Immature natural killer cell (primary cell): ENCODE results near the gene RIC8B. TPM values are rescaled to one million over a fixed set of nuclear protein-coding genes. Genes with fewer than 3 reads are reported as not detected.

Source experiments
- DNase-seq, 3 donors: peaks; one replicate each; pipeline ENCODE4 v3.0.0; 2022; ENCODE audit warnings: mixed read lengths in 1 of 3
- H3K27ac Mint-ChIP-seq, 6 donors: one replicate each; pipeline ENCODE4 v1.8.0; 2020; ENCODE audit warnings: mixed read lengths in 6 of 6, mild to moderate bottlenecking in 5 of 6, inconsistent platforms in 4 of 6, moderate library complexity in 3 of 6
- H3K27me3 Mint-ChIP-seq, 3 donors: one replicate each; pipeline ENCODE4 v1.8.0; 2020 to 2021; ENCODE audit warnings: low read depth in 3 of 3, mild to moderate bottlenecking in 3 of 3, mixed read lengths in 3 of 3, moderate library complexity in 3 of 3, inconsistent platforms in 1 of 3
- H3K36me3 Mint-ChIP-seq, 3 donors: one replicate each; pipeline ENCODE4 v1.8.0; 2020; ENCODE audit warnings: mixed read lengths in 3 of 3, inconsistent platforms in 2 of 3, mild to moderate bottlenecking in 2 of 3
- H3K4me1 Mint-ChIP-seq, 2 donors: one replicate each; pipeline ENCODE4 v1.8.0; 2020; ENCODE audit warnings: inconsistent platforms in 2 of 2, mild to moderate bottlenecking in 2 of 2, mixed read lengths in 2 of 2, moderate library complexity in 1 of 2
- H3K4me3 Mint-ChIP-seq, 5 donors: one replicate each; pipeline ENCODE4 v1.8.0; 2020; ENCODE audit warnings: mild to moderate bottlenecking in 5 of 5, mixed read lengths in 5 of 5, inconsistent platforms in 3 of 5, moderate library complexity in 3 of 5
- H3K9me3 Mint-ChIP-seq, 6 donors: one replicate each; pipeline ENCODE4 v1.8.0; 2020; ENCODE audit warnings: mild to moderate bottlenecking in 6 of 6, mixed read lengths in 6 of 6, inconsistent platforms in 4 of 6, moderate library complexity in 3 of 6
- polyA plus RNA-seq, 3 donors: library from polyadenylated mRNA; unstranded; fragments of 300-500 nt; fragmentation: Illumina TruSeq; gene quantifications; one replicate each; pipeline ENCODE4 v1.2.3, GENCODE V29; 2021

The RIC8B gene
- polyA plus RNA-seq, 3 donors from 2014 or later: 1.8 to 5.0 (median 4.4) TPM

- H3K36me3 Mint-ChIP-seq: peaks cover 22 to 41% (median 28%) of the 10 kb centered on the region in 3 donors
- H3K27me3 Mint-ChIP-seq: no peaks in the 10 kb centered on the region
- no peak overlapping the region for H3K4me3 Mint-ChIP-seq
- H3K27ac Mint-ChIP-seq: no peak overlapping the region
- DNase-seq: no peak
- no peaks in the 10 kb centered on the region for H3K4me1 Mint-ChIP-seq
- no peaks in the 10 kb centered on the region for H3K9me3 Mint-ChIP-seq
Observed at GRCh38 chr12:106878804-106879203, 104.3 kb downstream of the RIC8B start.

- Mint-ChIP-seq H3K9me3 (no peaks in the 10 kb centered on the region), H3K36me3 (peaks cover 22 to 43% (median 26%) of the 10 kb centered on the region in 3 donors), H3K4me3 (no peak overlapping the region), H3K27me3 (no peaks in the 10 kb centered on the region), H3K4me1 (no peaks in the 10 kb centered on the region), H3K27ac (no peak overlapping the region)
- DNase-seq: no peak
Observed at GRCh38 chr12:106879612-106880011, 105.1 kb downstream of the RIC8B start.

- H3K4me3 Mint-ChIP-seq: no peak overlapping the region
- no peak overlapping the region for H3K27ac Mint-ChIP-seq
- DNase-seq: no peak
- no peaks in the 10 kb centered on the region for H3K4me1 Mint-ChIP-seq
- H3K36me3 Mint-ChIP-seq: peaks cover 22 to 59% (median 36%) of the 10 kb centered on the region in 3 donors
- no peaks in the 10 kb centered on the region for H3K9me3 Mint-ChIP-seq
- H3K27me3 Mint-ChIP-seq: no peaks in the 10 kb centered on the region
Observed at GRCh38 chr12:106883426-106883825, 108.9 kb downstream of the RIC8B start.

- no peak overlapping the region for H3K4me3 Mint-ChIP-seq
- H3K4me1 Mint-ChIP-seq: no peaks in the 10 kb centered on the region
- H3K36me3 Mint-ChIP-seq: peaks cover 16 to 53% (median 36%) of the 10 kb centered on the region in 3 donors
- no peaks in the 10 kb centered on the region for H3K9me3 Mint-ChIP-seq
- peak overlapping the region in 1 of 6 donors; percentile 13 for H3K27ac Mint-ChIP-seq
- H3K27me3 Mint-ChIP-seq: no peaks in the 10 kb centered on the region
- DNase-seq: no peak
Observed at GRCh38 chr12:106885026-106885425, 110.5 kb downstream of the RIC8B start.

- Mint-ChIP-seq H3K4me3 (no peak overlapping the region), H3K36me3 (peaks cover 16 to 52% (median 35%) of the 10 kb centered on the region in 3 donors), H3K4me1 (no peaks in the 10 kb centered on the region), H3K9me3 (no peaks in the 10 kb centered on the region), H3K27me3 (no peaks in the 10 kb centered on the region), H3K27ac (no peak overlapping the region)
- DNase-seq: no peak
Observed at GRCh38 chr12:106885541-106886249, 111.2 kb downstream of the RIC8B start.

GRCh38 chr12:106886932-106887331 is 112.5 kb downstream of the RIC8B start:
- H3K4me3 Mint-ChIP-seq: no peak overlapping the region
- DNase-seq: no peak
- no peaks in the 10 kb centered on the region for H3K9me3 Mint-ChIP-seq
- H3K27me3 Mint-ChIP-seq: no peaks in the 10 kb centered on the region
- no peaks in the 10 kb centered on the region for H3K4me1 Mint-ChIP-seq
- peaks cover 7 to 39% (median 23%) of the 10 kb centered on the region in 3 donors for H3K36me3 Mint-ChIP-seq
- H3K27ac Mint-ChIP-seq: no peak overlapping the region

GRCh38 chr12:106888348-106888970 is 114.0 kb downstream of the RIC8B start:
- Mint-ChIP-seq H3K36me3 (peaks cover 3 to 31% (median 16%) of the 10 kb centered on the region in 3 donors), H3K9me3 (no peaks in the 10 kb centered on the region), H3K4me3 (no peak overlapping the region), H3K27me3 (peaks cover 0 to 1% (median 0%) of the 10 kb centered on the region in 3 donors), H3K4me1 (no peaks in the 10 kb centered on the region), H3K27ac (no peak overlapping the region)
- no peak for DNase-seq

GRCh38 chr12:106889326-106889725 is 114.8 kb downstream of the RIC8B start:
- Mint-ChIP-seq H3K27me3 (peaks cover 0 to 2% (median 1%) of the 10 kb centered on the region in 3 donors), H3K36me3 (peaks cover 0 to 22% (median 10%) of the 10 kb centered on the region in 3 donors), H3K27ac (no peak overlapping the region), H3K4me3 (no peak overlapping the region), H3K4me1 (no peaks in the 10 kb centered on the region), H3K9me3 (no peaks in the 10 kb centered on the region)
- no peak for DNase-seq

- Mint-ChIP-seq H3K27ac (peak overlapping the region in 2 of 6 donors; percentile 1 to 9), H3K4me1 (no peaks in the 10 kb centered on the region), H3K36me3 (peaks cover 0 to 19% (median 9%) of the 10 kb centered on the region in 3 donors), H3K9me3 (no peaks in the 10 kb centered on the region), H3K27me3 (peaks cover 0 to 2% (median 1%) of the 10 kb centered on the region in 3 donors), H3K4me3 (no peak overlapping the region)
- DNase-seq: no peak
Observed at GRCh38 chr12:106889950-106890626, 115.6 kb downstream of the RIC8B start.

- DNase-seq: no peak
- H3K27me3 Mint-ChIP-seq: peaks cover 0 to 2% (median 1%) of the 10 kb centered on the region in 3 donors
- H3K9me3 Mint-ChIP-seq: no peaks in the 10 kb centered on the region
- H3K27ac Mint-ChIP-seq: no peak overlapping the region
- H3K4me3 Mint-ChIP-seq: no peak overlapping the region
- H3K36me3 Mint-ChIP-seq: peaks cover 0 to 12% (median 5%) of the 10 kb centered on the region in 3 donors
- no peaks in the 10 kb centered on the region for H3K4me1 Mint-ChIP-seq
Observed at GRCh38 chr12:106892075-106892474, 117.6 kb downstream of the RIC8B start.

- Mint-ChIP-seq H3K36me3 (peaks cover 0 to 5% (median 0%) of the 10 kb centered on the region in 3 donors), H3K27ac (no peak overlapping the region), H3K4me1 (no peaks in the 10 kb centered on the region), H3K9me3 (no peaks in the 10 kb centered on the region), H3K4me3 (no peak overlapping the region), H3K27me3 (peaks cover 0 to 2% (median 1%) of the 10 kb centered on the region in 3 donors)
- DNase-seq: no peak
Observed at GRCh38 chr12:106893451-106893850, 119.0 kb downstream of the RIC8B start.

- no peak overlapping the region for H3K4me3 Mint-ChIP-seq
- no peak for DNase-seq
- no peak overlapping the region for H3K27ac Mint-ChIP-seq
- H3K27me3 Mint-ChIP-seq: peaks cover 2 to 4% (median 3%) of the 10 kb centered on the region in 3 donors
- no peaks in the 10 kb centered on the region for H3K4me1 Mint-ChIP-seq
- H3K9me3 Mint-ChIP-seq: no peaks in the 10 kb centered on the region
- H3K36me3 Mint-ChIP-seq: peaks cover 0 to under 1% (median 0%) of the 10 kb centered on the region in 3 donors
Observed at GRCh38 chr12:106894774-106895173, 120.3 kb downstream of the RIC8B start.

- Mint-ChIP-seq H3K27me3 (peaks cover 3 to 17% (median 4%) of the 10 kb centered on the region in 3 donors), H3K9me3 (no peaks in the 10 kb centered on the region), H3K4me1 (no peaks in the 10 kb centered on the region), H3K4me3 (no peak overlapping the region), H3K36me3 (no peaks in the 10 kb centered on the region), H3K27ac (no peak overlapping the region)
- no peak for DNase-seq
Observed at GRCh38 chr12:106896603-106897002, 122.1 kb downstream of the RIC8B start.

GRCh38 chr12:106897082-106897481 is 122.6 kb downstream of the RIC8B start:
- Mint-ChIP-seq H3K9me3 (no peaks in the 10 kb centered on the region), H3K27me3 (peaks cover 4 to 17% (median 6%) of the 10 kb centered on the region in 3 donors), H3K4me3 (no peak overlapping the region), H3K27ac (no peak overlapping the region), H3K4me1 (no peaks in the 10 kb centered on the region), H3K36me3 (no peaks in the 10 kb centered on the region)
- no peak for DNase-seq
